ENCODE measurements around the gene FXYD3. TPM values are rescaled to one million over a fixed set of nuclear protein-coding genes. Genes with fewer than 3 reads are reported as not detected.
"Not testable (repeated sequence)": the region's sequence is repeated elsewhere in the genome, so short reads cannot be mapped to it uniquely, and the experiment has no call there.

Gene FXYD3
- total and polyA plus RNA-seq, 2 experiments from 2014 or later, result 0.81 TPM; not detected in 1

DNA sequence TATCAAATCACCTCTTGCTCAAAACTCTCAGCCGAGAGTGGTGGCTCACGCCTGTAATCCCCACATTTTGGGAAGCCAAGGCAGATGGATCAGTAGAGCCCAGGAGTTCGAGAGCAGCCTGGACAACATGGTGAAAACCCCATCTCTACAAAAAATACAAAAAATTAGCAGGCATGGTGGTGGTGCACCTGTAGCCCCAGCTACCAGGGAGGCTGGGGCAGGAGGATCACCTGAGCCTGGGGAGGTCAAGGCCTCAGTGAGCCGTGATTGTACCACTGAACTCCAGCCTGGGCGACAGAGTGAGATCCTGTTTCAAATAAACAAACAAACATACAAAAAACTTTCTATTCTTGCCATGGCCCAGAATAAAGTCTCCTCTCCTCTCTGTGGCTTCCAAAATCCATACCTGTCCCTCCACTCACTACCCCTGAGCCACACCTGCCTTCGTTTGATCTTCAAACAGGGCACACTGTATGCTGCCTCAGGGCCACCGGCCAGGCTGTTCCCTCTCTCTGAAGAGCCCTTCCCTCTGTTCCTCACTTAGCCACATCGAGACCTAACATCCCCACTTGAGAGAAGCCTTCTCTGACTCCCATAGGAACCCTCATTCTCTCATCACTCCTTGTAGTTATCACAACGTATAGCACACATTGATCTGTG lies 12.9 kb downstream of the FXYD3 start:
- Histone ChIP-seq H3K79me2 (replicated peaks; ENCODE audit: insufficient read depth) (no peaks in the 10 kb centered on the region), H3K4me1 (ENCODE audit: insufficient read depth) (no peaks in the 10 kb centered on the region; the same call in 1 of the 2 replicates), H3K27ac (ENCODE audit: low read depth) (no peak overlapping the region), H3K27me3 (ENCODE audit: insufficient read depth) (no peaks in the 10 kb centered on the region), H3F3A (replicated peaks; ENCODE audit: low read depth) (no peaks in the 10 kb centered on the region), H3K4me2 (no peak overlapping the region), H3K9me2 (ENCODE audit: insufficient read depth) (peaks cover 10% of the 10 kb centered on the region), H2AFZ (no peak overlapping the region), H3K36me3 (ENCODE audit: insufficient read depth) (no peaks in the 10 kb centered on the region), H3K4me3 (no peak overlapping the region), H4K20me1 (replicated peaks; ENCODE audit: insufficient read depth) (no peaks in the 10 kb centered on the region)
- ATAC-seq, result no peak
- peaks cover 6% of the 10 kb centered on the region; the same call in 2 of the 3 replicates for H3K4me1 Mint-ChIP-seq
- no peak for TF ChIP-seq CREB1 (CRISPR knock-in tag; IDR thresholded peaks at IDR 0.05; ENCODE audit: low read depth)
- TF ChIP-seq, protein P1, sequence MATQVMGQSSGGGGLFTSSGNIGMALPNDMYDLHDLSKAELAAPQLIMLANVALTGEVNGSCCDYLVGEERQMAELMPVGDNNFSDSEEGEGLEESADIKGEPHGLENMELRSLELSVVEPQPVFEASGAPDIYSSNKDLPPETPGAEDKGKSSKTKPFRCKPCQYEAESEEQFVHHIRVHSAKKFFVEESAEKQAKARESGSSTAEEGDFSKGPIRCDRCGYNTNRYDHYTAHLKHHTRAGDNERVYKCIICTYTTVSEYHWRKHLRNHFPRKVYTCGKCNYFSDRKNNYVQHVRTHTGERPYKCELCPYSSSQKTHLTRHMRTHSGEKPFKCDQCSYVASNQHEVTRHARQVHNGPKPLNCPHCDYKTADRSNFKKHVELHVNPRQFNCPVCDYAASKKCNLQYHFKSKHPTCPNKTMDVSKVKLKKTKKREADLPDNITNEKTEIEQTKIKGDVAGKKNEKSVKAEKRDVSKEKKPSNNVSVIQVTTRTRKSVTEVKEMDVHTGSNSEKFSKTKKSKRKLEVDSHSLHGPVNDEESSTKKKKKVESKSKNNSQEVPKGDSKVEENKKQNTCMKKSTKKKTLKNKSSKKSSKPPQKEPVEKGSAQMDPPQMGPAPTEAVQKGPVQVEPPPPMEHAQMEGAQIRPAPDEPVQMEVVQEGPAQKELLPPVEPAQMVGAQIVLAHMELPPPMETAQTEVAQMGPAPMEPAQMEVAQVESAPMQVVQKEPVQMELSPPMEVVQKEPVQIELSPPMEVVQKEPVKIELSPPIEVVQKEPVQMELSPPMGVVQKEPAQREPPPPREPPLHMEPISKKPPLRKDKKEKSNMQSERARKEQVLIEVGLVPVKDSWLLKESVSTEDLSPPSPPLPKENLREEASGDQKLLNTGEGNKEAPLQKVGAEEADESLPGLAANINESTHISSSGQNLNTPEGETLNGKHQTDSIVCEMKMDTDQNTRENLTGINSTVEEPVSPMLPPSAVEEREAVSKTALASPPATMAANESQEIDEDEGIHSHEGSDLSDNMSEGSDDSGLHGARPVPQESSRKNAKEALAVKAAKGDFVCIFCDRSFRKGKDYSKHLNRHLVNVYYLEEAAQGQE (IDR thresholded peaks at IDR 0.05; ENCODE audit: unreplicated experiment), result no peak
- no peak for TF ChIP-seq EZH2 (IDR thresholded peaks at IDR 0.05; ENCODE audit: low read depth, unreplicated experiment)
- peaks cover 4% of the 10 kb centered on the region for H3K27me3 Mint-ChIP-seq (ENCODE audit: insufficient read depth, low read depth, poor library complexity)
- no peaks in the 10 kb centered on the region for H3K36me3 Mint-ChIP-seq (ENCODE audit: low read depth)
- no peak overlapping the region for H3K4me3 Mint-ChIP-seq
- H3K27ac Mint-ChIP-seq, result no peak overlapping the region
- H3K9me3 Mint-ChIP-seq, result no peaks in the 10 kb centered on the region
- no peak for DNase-seq (ENCODE audit: low spot score)

DNA sequence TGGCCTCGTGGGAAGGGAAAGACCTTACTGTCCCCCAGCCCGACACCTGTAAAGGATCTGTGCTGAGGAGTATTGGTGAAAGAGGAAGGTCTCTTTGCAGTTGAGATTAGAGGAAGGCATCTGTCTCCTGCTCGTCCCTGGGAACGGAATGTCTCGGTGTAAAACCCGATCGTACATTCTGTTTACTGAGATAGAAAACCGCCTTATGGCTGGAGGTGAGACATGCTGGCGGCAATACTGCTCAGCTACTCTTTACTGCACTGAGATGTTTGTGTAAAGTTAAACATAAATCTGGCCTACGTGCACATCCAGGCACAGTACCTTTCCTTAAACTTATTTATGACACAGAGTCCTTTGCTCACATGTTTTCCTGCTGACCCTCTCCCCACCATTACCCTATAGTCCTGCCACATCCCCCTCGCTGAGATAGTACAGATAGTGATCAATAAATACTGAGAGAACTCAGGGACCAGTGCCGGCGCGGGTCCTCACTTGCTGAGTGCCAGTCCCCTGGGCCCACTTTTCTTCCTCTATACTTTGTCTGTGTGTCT lies 14.2 kb downstream of the FXYD3 start:
- not testable (repeated sequence) for H3K27ac Mint-ChIP-seq, H3K4me1 Mint-ChIP-seq

More for the DNA sequence above, 14.2 kb downstream of the FXYD3 start:
- H3K36me3 ChIP-seq (ENCODE audit: insufficient read depth); H2AFZ ChIP-seq; H3K4me3 ChIP-seq; H3K4me3 Mint-ChIP-seq; H3K36me3 Mint-ChIP-seq (ENCODE audit: low read depth); H3K9me3 Mint-ChIP-seq; H3K9me2 ChIP-seq (ENCODE audit: insufficient read depth); H4K20me1 ChIP-seq (replicated peaks; ENCODE audit: insufficient read depth); H3K4me1 ChIP-seq (ENCODE audit: insufficient read depth); H3F3A ChIP-seq (replicated peaks; ENCODE audit: low read depth); H3K4me2 ChIP-seq; H3K27me3 ChIP-seq (ENCODE audit: insufficient read depth); H3K27me3 Mint-ChIP-seq (ENCODE audit: insufficient read depth, low read depth, poor library complexity); H3K27ac ChIP-seq (ENCODE audit: low read depth); DNase-seq (ENCODE audit: low spot score); H3K79me2 ChIP-seq (replicated peaks; ENCODE audit: insufficient read depth); ATAC-seq: not testable (repeated sequence)

Measured in GM23338 (cell line).